ENCODE results near the gene STX7.

The STX7 gene

DNA sequence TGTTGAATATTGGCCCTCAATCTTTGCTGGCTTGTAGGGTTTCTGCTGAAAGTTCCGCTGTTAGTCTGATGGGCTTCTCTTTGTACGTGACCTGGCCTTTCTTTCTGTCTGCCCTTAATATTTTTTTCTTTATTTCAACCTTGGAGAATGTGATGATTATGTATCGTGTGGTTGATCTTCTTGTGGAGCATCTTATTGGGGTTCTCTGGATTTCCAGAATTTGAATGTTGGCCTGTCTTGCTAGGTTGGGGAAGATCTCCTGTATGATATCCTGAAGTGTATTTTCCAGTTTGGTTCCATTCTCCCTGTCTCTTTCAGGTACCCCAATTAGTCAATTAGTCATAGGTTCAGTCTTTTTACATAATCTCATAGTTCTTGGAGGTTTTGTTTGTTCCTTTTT lies 89.1 kb downstream of the STX7 start:
- no peak overlapping the region for H3K4me3 ChIP-seq (ENCODE audit: low read length)
- TF ChIP-seq, protein P1, sequence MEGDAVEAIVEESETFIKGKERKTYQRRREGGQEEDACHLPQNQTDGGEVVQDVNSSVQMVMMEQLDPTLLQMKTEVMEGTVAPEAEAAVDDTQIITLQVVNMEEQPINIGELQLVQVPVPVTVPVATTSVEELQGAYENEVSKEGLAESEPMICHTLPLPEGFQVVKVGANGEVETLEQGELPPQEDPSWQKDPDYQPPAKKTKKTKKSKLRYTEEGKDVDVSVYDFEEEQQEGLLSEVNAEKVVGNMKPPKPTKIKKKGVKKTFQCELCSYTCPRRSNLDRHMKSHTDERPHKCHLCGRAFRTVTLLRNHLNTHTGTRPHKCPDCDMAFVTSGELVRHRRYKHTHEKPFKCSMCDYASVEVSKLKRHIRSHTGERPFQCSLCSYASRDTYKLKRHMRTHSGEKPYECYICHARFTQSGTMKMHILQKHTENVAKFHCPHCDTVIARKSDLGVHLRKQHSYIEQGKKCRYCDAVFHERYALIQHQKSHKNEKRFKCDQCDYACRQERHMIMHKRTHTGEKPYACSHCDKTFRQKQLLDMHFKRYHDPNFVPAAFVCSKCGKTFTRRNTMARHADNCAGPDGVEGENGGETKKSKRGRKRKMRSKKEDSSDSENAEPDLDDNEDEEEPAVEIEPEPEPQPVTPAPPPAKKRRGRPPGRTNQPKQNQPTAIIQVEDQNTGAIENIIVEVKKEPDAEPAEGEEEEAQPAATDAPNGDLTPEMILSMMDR (IDR thresholded peaks at IDR 0.05; ENCODE audit: insufficient read depth, low read depth, low read length, missing control alignments), result no peak
- DNase-seq (ENCODE audit: low read depth), result no peak

DNA sequence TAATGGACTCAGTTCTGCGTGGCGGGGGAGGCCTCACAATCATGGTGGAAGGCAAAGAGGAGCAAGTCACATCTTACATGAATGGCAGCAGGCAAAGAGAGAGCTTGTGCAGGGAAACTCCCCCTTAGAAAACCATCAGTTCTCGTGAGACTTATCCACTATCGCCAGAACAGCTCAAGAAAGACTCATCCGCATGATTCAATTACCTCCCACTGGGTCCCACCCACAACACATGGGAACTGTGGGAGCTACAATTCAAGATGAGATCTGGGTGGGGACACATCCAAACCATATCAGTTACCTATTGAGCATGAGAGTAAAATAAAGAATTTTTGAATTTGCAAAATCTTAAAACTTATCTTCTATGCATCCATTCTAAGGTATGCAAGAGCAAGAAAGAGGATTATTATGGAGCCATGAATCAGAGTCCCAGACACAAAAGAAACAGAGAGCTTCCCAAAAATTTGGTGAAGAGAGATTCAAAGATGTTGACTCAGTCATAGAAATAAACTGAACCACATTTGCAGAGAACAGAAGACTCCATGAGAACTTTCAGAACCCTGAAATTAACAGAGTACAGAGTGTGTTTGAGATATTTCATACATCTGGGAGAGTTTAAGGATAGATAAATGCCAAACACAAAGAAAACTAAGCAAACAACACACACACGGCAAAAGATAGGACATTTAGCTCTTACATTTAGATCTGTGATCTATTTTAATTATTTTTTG lies 94.5 kb downstream of the STX7 start:
- DNase-seq (ENCODE audit: low read depth), result no peak
- TF ChIP-seq, protein P1 (IDR thresholded peaks at IDR 0.05; ENCODE audit: insufficient read depth, low read depth, low read length, missing control alignments), result no peak
- H3K4me3 ChIP-seq (ENCODE audit: low read length), result no peak overlapping the region

DNA sequence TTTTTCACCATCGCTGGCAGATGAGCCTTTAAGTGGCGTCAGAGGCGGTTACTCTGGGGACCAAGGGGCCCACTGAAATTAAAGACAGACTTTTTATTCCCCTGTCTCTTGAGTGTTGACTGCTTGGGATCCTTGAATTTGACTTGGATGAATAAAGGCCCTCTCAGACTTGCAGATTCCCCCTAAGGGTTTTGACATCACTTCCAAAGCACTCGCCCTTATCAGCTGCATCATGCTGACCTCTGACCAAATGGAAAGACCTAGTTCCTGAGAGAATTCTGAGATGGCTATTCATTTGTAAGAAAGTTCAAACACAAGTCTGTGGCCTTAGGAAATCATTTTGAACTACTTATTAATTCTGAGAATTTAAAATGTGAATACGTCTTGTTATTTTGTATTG lies 98.2 kb downstream of the STX7 start:
- DNase-seq (ENCODE audit: low read depth), result no peak
- no peak overlapping the region for H3K4me3 ChIP-seq (ENCODE audit: low read length)

DNA sequence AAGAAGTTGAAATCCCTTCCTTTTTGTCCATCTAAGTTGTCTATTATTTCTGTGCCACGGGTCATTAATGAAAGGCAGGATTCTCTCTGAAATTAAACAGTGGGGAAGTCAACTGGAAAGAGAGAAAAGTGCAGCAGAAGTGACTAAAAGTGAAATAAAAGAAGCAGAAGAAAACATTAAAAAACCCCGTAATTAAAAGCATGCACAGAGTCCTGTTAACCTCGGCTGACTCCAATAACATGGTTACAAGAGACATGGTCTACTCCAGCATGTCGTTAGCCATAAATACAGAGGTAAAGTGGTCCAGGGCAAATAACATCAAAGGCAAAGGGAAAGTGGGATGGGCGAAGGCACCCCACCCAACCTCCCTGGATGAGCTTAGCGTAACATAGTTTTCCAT lies 98.6 kb downstream of the STX7 start:
- DNase-seq (ENCODE audit: low read depth), result no peak
- TF ChIP-seq, protein P1 (IDR thresholded peaks at IDR 0.05; ENCODE audit: insufficient read depth, low read depth, low read length, missing control alignments), result no peak
- no peak overlapping the region for H3K4me3 ChIP-seq (ENCODE audit: low read length)

More for the DNA sequence above, 98.2 kb downstream of the STX7 start:
- TF ChIP-seq, protein P1 (IDR thresholded peaks at IDR 0.05; ENCODE audit: insufficient read depth, low read depth, low read length, missing control alignments), result no peak

DNA sequence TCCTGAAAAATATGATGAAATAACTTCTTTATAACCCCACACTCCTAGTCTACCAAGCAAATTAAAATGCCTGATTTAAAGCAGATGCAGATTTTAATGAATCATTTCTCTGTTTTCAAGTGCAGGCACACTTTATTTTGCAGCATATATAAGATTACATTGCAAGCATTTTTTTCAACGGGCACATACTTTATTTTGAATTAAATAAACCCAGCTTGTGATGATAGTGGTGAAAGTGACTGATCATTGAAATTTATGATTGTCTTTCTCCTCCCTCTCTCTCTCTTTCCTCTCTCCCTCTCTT lies 99.5 kb downstream of the STX7 start:
- TF ChIP-seq, protein P1 (IDR thresholded peaks at IDR 0.05; ENCODE audit: insufficient read depth, low read depth, low read length, missing control alignments), result no peak
- no peak overlapping the region for H3K4me3 ChIP-seq (ENCODE audit: low read length)
- no peak for DNase-seq (ENCODE audit: low read depth)

DNA sequence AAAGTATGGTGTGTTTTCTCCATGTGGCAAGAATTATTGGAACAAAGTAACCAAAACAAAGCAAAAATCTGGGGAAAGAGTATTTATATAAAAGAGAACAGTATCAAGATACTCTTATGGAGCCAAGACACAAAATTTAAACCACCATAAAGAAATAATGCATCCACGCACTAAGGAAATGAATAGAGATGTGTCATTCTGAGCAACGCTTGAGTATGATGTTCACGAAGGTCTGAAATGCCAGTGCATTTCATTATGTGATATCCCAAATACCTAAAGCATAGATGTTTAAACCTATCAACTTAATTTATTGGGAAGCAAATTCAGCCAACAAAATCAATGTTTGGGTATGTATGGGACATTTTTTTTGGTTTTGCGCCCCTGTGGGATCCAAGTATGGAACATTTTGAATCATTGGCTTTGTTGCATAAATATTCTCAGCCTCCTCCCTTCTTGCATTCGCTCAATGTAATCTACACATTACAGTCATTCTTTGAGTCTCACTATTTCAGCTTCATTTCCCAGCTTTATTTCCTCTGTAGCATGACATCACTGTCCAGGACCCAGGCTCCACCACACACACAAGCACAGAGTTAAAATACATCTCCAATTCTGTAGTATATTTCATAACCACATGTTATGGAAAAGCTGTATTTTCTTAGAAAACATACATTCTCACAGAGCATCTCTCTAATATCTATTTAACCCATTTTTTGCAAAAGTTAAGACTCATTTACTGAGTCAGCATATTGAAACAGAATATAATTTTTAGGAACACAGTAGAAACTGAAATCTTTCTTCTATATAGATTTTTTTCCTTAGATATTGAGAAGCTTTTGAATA lies 100.0 kb downstream of the STX7 start:
- DNase-seq (ENCODE audit: low read depth), result no peak
- TF ChIP-seq, protein P1 (IDR thresholded peaks at IDR 0.05; ENCODE audit: insufficient read depth, low read depth, low read length, missing control alignments), result no peak
- no peak overlapping the region for H3K4me3 ChIP-seq (ENCODE audit: low read length)
